ENCODE measurements around the gene HEY2. TPM values are rescaled to one million over a fixed set of nuclear protein-coding genes. Genes with fewer than 3 reads are reported as not detected.

HEY2 gene
- total and polyA plus RNA-seq, 2 donors (not counting 1 experiment from before 2014, with no cell fraction given), result 0.12 TPM; not detected in 1

DNA sequence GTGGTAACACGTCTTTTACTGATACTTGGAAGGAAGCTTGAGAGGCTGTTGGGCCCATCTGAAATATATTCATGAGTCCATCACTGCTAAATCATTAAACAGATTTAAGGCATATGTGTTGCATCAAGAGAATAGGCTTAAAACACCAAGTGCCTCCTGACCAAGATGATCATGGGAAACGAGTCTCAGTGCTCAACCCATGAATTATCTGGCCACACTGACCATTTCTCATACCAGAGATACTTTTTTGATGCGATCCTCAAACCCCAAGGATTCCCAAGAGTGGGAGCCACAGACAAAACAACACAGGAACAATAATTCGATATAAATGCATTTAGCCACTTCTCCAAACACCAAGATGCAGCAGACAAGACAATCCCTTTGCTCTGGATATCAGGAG lies 17.2 kb downstream of the HEY2 start:
- peaks cover 47% of the 10 kb centered on the region for H3K27me3 Mint-ChIP-seq
- no peak overlapping the region for H3K4me2 ChIP-seq (replicated peaks; ENCODE audit: low read depth, low read length, poor library complexity, severe bottlenecking)
- H3K27ac ChIP-seq (ENCODE audit: low read length in 2 of 2), result no peak overlapping the region
- H3K9me3 Mint-ChIP-seq (ENCODE audit: insufficient read depth), result no peaks in the 10 kb centered on the region
- no peak overlapping the region for H3K4me3 ChIP-seq (ENCODE audit: control extremely low read depth in 1 of 5, extremely low read depth in 1 of 5, insufficient read depth in 1 of 5, low read depth in 2 of 5, low read length in 4 of 5)
- H3K79me2 ChIP-seq (ENCODE audit: control insufficient read depth, insufficient read depth, low read length), result no peaks in the 10 kb centered on the region
- WGBS (ENCODE audit: insufficient coverage), result 67% methylated on average over 1 of the region's 4 CpGs
- no peak overlapping the region for H3K27ac Mint-ChIP-seq
- H3K9me3 ChIP-seq (ENCODE audit: control extremely low read depth in 1 of 3, control insufficient read depth in 2 of 3, insufficient read depth in 1 of 3, low read length in 2 of 3), result no peaks in the 10 kb centered on the region
- ChIA-PET CTCF (interaction anchor here (3.1 to 10.2 kb wide), 4 partner anchors 11 to 455 kb away, joined by 6 to 114 read pairs (median 34); partner anchors contain the start of genes HEY2 and HINT3), POLR2A (no interaction called here)
- no peaks in the 10 kb centered on the region for H3K36me3 ChIP-seq (replicated peaks in 1 of 2; ENCODE audit: control extremely low read depth in 1 of 2, control insufficient read depth in 1 of 2, extremely low read depth in 1 of 2, insufficient read depth in 2 of 2, low read length in 1 of 2)
- peaks cover 0 to 14% (median 6%) of the 10 kb centered on the region in 4 experiments for H3K27me3 ChIP-seq (replicated peaks in 1 of 4; ENCODE audit: control extremely low read depth in 1 of 4, control insufficient read depth in 3 of 4, insufficient read depth in 4 of 4, low read length in 3 of 4)
- H3K9ac ChIP-seq (ENCODE audit: low read length), result no peak overlapping the region
- no peak for TF ChIP-seq EZH2 (IDR thresholded peaks at IDR 0.05; ENCODE audit: borderline replicate concordance, insufficient read depth, low read depth, low read length, poor library complexity, severe bottlenecking)
- TF ChIP-seq, protein P1, sequence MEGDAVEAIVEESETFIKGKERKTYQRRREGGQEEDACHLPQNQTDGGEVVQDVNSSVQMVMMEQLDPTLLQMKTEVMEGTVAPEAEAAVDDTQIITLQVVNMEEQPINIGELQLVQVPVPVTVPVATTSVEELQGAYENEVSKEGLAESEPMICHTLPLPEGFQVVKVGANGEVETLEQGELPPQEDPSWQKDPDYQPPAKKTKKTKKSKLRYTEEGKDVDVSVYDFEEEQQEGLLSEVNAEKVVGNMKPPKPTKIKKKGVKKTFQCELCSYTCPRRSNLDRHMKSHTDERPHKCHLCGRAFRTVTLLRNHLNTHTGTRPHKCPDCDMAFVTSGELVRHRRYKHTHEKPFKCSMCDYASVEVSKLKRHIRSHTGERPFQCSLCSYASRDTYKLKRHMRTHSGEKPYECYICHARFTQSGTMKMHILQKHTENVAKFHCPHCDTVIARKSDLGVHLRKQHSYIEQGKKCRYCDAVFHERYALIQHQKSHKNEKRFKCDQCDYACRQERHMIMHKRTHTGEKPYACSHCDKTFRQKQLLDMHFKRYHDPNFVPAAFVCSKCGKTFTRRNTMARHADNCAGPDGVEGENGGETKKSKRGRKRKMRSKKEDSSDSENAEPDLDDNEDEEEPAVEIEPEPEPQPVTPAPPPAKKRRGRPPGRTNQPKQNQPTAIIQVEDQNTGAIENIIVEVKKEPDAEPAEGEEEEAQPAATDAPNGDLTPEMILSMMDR (IDR thresholded peaks at IDR 0.05), result no peak
- intact Hi-C loops (cut with micrococcal nuclease), result no loop called here
- no peak overlapping the region for H3K4me3 Mint-ChIP-seq
- H3K4me1 Mint-ChIP-seq, result no peaks in the 10 kb centered on the region
- ATAC-seq (ENCODE audit: low read depth) (no peak), DNase-seq (no peak)
- H3K4me1 ChIP-seq (ENCODE audit: control insufficient read depth in 2 of 2, insufficient read depth in 2 of 2, low read length in 2 of 2), result no peaks in the 10 kb centered on the region
- H2AFZ ChIP-seq (ENCODE audit: insufficient read depth, low read depth, low read length, poor library complexity, severe bottlenecking), result no peak overlapping the region
- H4K20me1 ChIP-seq (ENCODE audit: control insufficient read depth, insufficient read depth, low read length, poor library complexity, severe bottlenecking), result no peaks in the 10 kb centered on the region

DNA sequence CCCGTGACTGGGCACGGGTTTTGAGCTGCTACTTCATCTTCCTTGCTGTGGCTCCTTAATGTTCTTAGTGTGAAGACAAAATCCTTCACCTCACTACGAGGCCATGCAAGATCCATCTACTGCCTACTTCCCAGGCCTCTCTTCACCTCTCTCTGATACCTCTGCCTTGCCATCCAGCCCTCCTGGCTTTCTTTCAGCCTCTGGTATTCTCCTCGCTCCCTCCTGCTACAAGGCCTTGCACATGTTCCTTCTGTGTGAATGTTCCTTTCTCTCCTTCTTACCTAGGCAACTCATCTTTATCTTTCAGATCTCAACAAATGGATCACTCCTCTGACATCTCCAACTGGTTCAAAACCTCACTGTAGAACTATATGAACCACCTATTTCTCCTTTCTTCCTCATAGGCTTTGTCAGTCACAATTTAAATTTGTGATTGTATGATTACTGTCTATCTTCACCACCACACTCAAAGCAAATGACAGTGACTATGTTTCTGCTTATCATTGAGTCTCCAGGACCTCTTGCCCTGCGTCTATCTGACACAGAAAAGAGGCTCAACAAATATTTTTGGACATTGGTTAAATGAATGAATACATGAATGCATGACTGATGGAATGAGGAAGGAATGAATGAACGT lies 19.8 kb downstream of the HEY2 start:
- intact Hi-C loops (cut with micrococcal nuclease), result loop anchor here (1.0 kb wide), 1 partner anchor 458 kb away; no protein-coding TSS in a partner anchor
- H3K9ac ChIP-seq (ENCODE audit: low read length), result no peak overlapping the region
- peak overlapping the region; percentile 3 for H2AFZ ChIP-seq (ENCODE audit: insufficient read depth, low read depth, low read length, poor library complexity, severe bottlenecking)
- TF ChIP-seq, protein P1 (IDR thresholded peaks at IDR 0.05), result no peak
- no peak for TF ChIP-seq EZH2 (IDR thresholded peaks at IDR 0.05; ENCODE audit: borderline replicate concordance, insufficient read depth, low read depth, low read length, poor library complexity, severe bottlenecking)
- ChIA-PET POLR2A (no interaction called here), CTCF (interaction anchor here (1.4 to 10.2 kb wide), 6 partner anchors 9 to 458 kb away, joined by 3 to 114 read pairs (median 10); partner anchors contain the start of gene NCOA7)
- no peaks in the 10 kb centered on the region for H4K20me1 ChIP-seq (ENCODE audit: control insufficient read depth, insufficient read depth, low read length, poor library complexity, severe bottlenecking)
- H3K27ac ChIP-seq (ENCODE audit: low read length in 2 of 2), result no peak overlapping the region
- H3K9me3 ChIP-seq (ENCODE audit: control extremely low read depth in 1 of 3, control insufficient read depth in 2 of 3, insufficient read depth in 1 of 3, low read length in 2 of 3), result no peaks in the 10 kb centered on the region
- no peak overlapping the region for H3K27ac Mint-ChIP-seq
- ATAC-seq (ENCODE audit: low read depth) (no peak), DNase-seq (no peak)
- H3K4me1 Mint-ChIP-seq, result no peaks in the 10 kb centered on the region
- H3K27me3 Mint-ChIP-seq, result peaks cover 46% of the 10 kb centered on the region
- no peak overlapping the region for H3K4me3 ChIP-seq (ENCODE audit: control extremely low read depth in 1 of 5, extremely low read depth in 1 of 5, insufficient read depth in 1 of 5, low read depth in 2 of 5, low read length in 4 of 5)
- no peak overlapping the region for H3K4me3 Mint-ChIP-seq
- 85% methylated on average over 2 of the region's 6 CpGs for WGBS (ENCODE audit: insufficient coverage)
- H3K4me2 ChIP-seq (replicated peaks; ENCODE audit: low read depth, low read length, poor library complexity, severe bottlenecking), result no peak overlapping the region
- H3K27me3 ChIP-seq (replicated peaks in 1 of 4; ENCODE audit: control extremely low read depth in 1 of 4, control insufficient read depth in 3 of 4, insufficient read depth in 4 of 4, low read length in 3 of 4), result peaks cover 0 to 10% (median 6%) of the 10 kb centered on the region in 4 experiments
- H3K79me2 ChIP-seq (ENCODE audit: control insufficient read depth, insufficient read depth, low read length), result no peaks in the 10 kb centered on the region
- H3K4me1 ChIP-seq (ENCODE audit: control insufficient read depth in 2 of 2, insufficient read depth in 2 of 2, low read length in 2 of 2), result no peaks in the 10 kb centered on the region
- no peaks in the 10 kb centered on the region for H3K36me3 ChIP-seq (replicated peaks in 1 of 2; ENCODE audit: control extremely low read depth in 1 of 2, control insufficient read depth in 1 of 2, extremely low read depth in 1 of 2, insufficient read depth in 2 of 2, low read length in 1 of 2)
- no peaks in the 10 kb centered on the region for H3K9me3 Mint-ChIP-seq (ENCODE audit: insufficient read depth)
